ENCODE data around the gene EIF4G3.
"Not testable (repeated sequence)": the region's sequence is repeated elsewhere in the genome, so short reads cannot be mapped to it uniquely, and the experiment has no call there.

The EIF4G3 gene

GRCh38 chr1:20928146-20928545, 248.6 kb downstream of the EIF4G3 start:
- DNase-seq, result no peak

DNA sequence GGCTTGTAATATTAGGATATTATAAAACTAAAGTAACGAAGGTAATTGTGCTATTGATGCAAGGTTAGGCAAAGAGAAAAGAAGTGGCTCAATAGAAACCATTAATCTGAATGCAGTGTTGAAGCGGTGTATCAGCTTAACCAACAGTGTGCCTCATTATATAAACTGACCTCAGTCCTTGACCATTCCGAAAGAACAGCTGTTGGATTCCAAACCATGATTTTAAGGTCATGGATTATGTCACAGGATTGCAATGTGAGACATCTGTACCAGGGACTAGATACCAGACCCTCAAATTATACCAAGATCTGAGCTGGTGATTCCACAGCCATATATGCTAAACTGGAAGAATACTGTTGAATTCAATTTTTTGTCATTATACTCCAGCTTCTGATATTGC, 255.4 kb downstream of the EIF4G3 start:
- no peak for DNase-seq

DNA sequence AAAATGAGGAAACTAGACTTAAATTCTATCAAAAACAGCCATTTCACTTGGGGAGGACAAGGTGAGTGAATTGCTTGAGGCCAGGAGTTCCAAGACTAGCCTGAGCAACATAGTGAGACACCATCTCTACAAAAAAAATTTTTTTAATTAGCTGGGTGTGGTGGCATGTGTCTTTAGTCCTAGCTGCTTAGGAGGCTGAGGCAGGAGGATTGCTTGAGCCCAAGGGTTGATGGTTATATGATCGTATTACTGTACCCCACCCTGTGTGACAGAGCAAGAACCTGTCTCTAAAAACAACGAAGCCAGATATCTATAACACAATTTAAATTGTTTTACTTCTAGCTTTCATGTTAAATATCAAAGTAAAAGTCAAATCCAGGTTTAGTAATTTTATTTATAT, 263.5 kb downstream of the EIF4G3 start:
- no peak for DNase-seq

- DNase-seq, result not testable (repeated sequence)
Observed at GRCh38 chr1:20907526-20907925, 269.2 kb downstream of the EIF4G3 start.

DNA sequence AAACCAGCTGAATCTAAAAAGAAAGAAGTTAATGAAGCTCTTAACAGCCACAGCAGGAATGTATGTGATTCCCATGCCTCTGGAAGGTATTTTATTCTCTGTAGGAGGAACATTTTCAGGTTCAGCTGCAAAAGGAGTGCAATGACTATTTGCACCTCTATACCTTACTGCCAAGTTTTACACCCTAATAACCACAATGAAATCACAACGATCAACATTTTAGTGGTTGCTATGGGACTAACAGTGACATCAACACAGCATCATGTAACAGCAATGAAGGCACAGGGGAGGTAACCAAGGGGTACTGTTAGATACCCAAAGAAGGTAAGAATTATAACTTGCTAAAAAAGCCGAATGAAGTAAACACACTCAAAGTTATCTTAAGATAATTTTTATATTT, 273.3 kb downstream of the EIF4G3 start:
- no peak for DNase-seq

DNA sequence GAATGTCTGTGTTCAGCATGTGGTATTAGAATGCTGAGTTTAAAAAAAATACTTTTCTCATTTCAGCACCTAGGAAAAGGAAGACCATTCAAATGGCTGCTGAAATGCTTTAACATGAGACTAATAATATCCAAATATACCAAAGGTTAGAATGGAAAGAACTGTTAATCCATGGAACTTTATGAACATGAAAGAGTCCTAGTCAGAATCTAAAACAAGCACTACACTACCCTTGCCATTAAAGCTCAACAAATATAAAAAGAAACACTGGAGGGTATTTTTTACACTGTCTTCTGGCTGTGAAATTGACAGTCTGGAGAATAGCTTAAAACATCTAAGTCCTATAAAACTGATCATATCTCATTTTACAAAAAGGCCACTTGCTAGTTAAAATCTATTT, 276.6 kb downstream of the EIF4G3 start:
- DNase-seq, result no peak

- no peak for DNase-seq
Observed at GRCh38 chr1:20899154-20899972, 277.3 kb downstream of the EIF4G3 start.

DNA sequence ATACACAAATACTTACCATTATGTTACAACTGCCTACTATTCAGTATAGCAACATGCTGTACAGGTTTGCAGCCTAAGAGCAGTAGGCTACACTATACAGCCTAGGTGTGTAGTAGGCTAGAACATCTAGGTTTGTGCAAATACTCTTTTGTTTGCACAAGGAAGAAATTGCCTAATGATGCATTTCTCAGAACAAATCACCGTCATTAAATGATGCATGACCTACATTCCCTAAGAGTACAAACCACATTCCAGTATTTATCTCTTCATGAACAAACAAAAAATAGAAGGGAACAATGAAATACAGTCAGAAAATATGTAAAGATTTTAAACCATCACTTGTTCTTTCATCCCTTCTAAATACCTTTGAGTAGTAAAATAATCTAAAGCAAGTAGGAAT, 279.9 kb downstream of the EIF4G3 start:
- DNase-seq, result peak; percentile 57

DNA sequence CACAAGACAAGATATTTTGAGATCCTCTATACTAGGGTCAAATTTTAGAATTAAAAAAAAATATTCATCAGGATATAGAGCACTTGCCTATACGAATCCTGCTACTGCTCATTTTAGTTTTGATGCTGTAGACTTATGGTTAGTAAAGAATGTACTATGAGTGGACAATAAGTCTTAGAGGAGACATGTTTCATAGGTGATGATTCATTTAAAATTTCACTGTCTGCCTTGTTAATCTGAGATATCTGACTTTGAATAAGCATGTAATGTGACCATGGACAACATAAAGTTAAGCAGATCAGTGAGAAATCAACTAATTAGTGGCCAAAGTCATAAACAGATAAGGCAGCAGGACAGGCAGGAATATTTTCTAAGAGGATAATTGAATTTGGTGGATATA, 282.8 kb downstream of the EIF4G3 start:
- no peak for DNase-seq

- no peak for DNase-seq
Observed at GRCh38 chr1:20891091-20891490, 285.6 kb downstream of the EIF4G3 start.

GRCh38 chr1:20887246-20887645, 289.5 kb downstream of the EIF4G3 start:
- DNase-seq, result no peak

- no peak for DNase-seq
Observed at GRCh38 chr1:20885121-20885520, 291.6 kb downstream of the EIF4G3 start.

- no peak for DNase-seq
Observed at GRCh38 chr1:20884513-20884912, 292.2 kb downstream of the EIF4G3 start.

GRCh38 chr1:20883766-20884165, 292.9 kb downstream of the EIF4G3 start:
- DNase-seq, result no peak

- no peak for DNase-seq
Observed at GRCh38 chr1:20882837-20883236, 293.9 kb downstream of the EIF4G3 start.

GRCh38 chr1:20878799-20879198, 297.9 kb downstream of the EIF4G3 start:
- DNase-seq, result no peak

GRCh38 chr1:20875198-20875973, 301.3 kb downstream of the EIF4G3 start:
- no peak for DNase-seq

DNA sequence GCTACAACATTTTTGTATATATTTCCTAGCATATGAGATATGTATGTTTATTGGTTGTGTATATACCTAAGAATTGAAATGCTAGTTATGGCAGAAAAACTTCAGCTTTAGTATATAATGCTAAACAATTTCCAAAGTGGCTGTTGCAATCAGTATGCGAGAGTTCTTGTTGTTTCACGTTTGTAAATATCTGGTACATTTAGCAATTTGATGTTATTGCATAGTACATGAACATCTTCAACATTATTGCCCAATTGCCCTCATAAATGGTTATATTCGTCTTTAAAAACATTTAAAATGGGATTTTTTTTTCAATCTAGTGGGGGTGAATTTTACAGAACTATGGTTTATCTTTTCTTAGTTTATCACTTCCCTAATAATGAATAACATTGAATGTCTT, 303.4 kb downstream of the EIF4G3 start:
- no peak for DNase-seq

DNA sequence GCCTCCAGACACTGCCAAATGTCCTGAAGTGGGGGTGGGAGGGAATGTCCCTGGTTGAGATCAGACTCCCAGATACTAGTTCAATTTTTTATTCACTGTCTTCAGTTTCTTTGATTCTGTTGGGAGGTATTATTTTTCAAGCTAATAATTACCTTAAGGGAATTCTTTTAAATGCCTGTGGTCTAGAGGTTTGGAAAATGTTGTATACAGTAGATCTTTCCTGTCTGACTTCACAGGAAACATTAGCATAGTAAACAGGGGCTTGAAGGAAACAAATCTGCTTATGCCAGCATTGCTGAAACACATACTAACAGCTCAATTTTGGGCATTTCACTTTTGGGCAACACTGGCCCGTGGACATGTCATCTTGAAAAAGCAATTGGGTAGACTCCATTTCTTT, 305.3 kb downstream of the EIF4G3 start:
- no peak for DNase-seq

DNA sequence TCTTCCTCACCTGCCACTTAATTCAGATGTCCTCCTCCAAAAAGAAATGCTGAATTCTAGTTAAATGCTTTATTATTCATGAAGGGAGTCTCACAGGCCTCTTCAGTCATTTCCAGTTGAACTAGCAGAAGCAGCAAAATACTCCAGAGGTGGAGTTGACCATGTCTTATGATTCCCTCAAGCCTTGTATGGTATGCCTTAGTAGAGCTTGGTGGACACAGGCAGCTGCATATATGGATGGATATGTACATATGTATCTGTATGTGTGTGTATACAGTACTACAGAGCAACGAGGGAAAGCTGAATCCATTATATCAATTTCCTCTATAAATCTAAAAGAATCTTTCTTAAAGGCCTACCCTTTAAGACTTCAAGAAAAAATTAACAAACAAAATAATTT, 306.0 kb downstream of the EIF4G3 start:
- DNase-seq, result no peak

DNA sequence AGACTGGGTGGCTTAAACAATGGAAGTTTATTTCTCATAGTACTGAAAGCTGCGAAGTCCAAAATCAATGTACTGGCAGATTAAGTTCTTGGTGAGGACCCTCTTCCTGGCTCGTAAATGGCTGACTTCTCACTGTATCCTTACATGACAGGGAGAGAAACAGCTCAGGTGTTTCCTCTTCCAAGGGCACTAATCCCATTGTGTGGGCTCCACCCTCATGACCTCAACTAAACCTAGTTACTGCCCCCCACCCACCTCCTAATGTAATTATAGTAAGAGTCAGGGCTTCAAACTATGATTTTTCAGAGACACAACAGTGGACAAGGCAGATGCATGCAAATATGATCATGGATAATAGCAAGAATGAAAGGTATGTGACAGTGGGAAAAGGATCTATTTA, 308.4 kb downstream of the EIF4G3 start:
- DNase-seq, result no peak

DNA sequence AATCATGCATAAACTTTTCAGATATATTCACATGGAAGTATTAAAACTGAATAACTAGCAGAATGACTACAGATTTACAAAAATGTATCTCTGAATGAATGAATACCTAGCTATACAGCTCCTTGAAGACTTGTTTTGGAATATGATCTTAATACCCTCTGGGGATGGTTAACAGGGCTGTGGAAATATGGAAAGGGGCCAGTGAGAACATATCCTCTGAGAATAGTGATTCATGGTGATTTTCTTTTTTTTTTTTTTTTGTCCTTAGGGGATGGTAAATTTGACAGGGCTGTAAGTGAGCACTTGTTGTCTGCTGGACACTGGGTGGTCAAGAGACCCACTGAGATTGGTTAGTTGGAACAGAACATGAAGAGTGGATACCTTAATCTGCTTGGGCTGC, 308.9 kb downstream of the EIF4G3 start:
- no peak for DNase-seq

GRCh38 chr1:20867062-20867461, 309.6 kb downstream of the EIF4G3 start:
- DNase-seq, result no peak

DNA sequence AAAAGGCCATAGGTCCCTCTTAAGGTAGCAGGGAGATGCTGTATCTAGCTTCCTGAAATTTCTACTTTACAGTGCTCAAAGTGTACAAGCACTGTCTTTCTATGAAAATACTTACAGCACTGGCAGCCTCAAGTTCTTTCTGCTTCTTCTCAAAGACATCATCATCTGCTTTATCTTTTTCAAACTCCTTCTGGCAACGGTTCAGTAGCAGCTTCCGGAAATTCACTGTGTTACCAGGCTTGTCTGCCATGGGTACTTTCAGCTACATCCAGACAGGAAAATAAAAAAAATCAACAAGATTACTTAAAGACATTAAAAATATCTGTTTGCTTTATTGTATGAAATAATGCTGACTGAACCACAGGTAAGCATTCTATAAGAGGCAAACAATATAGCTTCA, 311.7 kb downstream of the EIF4G3 start:
- DNase-seq, result no peak

Measured in NCI-H146 (cell line).